ENCODE data around the gene HESX1.

Gene HESX1

DNA sequence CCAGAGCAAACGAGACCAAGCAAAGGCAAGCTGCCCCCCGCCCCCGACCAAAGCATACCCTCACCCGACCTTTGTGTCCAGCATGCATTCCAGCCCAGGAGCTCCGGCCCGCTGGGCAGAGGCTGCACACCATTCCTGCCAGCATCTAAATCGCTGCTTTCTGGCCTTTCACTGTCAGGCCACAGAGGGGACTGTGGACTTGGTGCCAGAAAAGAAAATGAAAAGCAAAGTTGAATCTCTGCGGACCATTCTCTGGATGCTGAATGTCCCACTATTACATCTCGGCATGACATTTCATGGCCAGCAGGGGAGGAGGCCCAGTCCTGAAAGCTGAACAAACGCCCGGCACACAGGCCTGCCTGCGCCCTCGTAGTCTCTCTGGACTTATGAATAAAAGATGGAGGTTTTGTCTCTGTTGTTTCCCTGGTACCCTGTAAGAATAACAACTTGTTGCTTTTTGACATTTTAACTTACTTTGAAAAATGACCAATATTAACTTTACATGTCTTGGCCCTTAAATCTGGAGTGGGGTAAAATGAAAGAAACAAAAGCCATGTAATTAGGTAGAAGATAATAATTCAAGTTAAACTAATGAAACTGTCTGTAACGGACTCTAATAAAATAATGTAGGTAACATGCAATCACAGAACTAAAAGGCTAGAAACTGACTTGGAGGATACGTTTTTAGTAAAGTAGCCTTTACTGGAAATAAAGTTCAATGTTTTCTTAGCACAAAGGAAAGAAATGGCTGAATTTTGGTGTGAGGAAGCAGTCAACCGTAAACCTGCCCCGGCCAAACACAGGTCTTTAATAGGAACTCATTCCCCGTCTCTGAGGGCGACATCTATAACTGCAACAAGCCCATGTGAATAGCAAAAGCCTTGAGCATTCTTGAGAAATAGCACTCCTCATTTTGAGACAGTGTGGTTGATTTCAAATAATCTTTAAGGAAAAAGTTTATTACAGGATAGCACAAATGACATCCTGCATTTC is 47.3 kb downstream of the HESX1 start:
- CTCF ChIA-PET, result interaction anchor here (0.7 kb wide), 1 partner anchor 59 kb away, joined by 3 read pairs; no protein-coding TSS in a partner anchor
- TF ChIP-seq, protein P1, sequence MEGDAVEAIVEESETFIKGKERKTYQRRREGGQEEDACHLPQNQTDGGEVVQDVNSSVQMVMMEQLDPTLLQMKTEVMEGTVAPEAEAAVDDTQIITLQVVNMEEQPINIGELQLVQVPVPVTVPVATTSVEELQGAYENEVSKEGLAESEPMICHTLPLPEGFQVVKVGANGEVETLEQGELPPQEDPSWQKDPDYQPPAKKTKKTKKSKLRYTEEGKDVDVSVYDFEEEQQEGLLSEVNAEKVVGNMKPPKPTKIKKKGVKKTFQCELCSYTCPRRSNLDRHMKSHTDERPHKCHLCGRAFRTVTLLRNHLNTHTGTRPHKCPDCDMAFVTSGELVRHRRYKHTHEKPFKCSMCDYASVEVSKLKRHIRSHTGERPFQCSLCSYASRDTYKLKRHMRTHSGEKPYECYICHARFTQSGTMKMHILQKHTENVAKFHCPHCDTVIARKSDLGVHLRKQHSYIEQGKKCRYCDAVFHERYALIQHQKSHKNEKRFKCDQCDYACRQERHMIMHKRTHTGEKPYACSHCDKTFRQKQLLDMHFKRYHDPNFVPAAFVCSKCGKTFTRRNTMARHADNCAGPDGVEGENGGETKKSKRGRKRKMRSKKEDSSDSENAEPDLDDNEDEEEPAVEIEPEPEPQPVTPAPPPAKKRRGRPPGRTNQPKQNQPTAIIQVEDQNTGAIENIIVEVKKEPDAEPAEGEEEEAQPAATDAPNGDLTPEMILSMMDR (conservative IDR thresholded peaks at IDR 0.05; ENCODE audit: low read depth), result no peak
- no peak for DNase-seq (ENCODE audit: low spot score)
- H3K27ac ChIP-seq, result no peak overlapping the region
- POLR2A ChIA-PET (ENCODE audit: low non-redundant PET), result no interaction called here

DNA sequence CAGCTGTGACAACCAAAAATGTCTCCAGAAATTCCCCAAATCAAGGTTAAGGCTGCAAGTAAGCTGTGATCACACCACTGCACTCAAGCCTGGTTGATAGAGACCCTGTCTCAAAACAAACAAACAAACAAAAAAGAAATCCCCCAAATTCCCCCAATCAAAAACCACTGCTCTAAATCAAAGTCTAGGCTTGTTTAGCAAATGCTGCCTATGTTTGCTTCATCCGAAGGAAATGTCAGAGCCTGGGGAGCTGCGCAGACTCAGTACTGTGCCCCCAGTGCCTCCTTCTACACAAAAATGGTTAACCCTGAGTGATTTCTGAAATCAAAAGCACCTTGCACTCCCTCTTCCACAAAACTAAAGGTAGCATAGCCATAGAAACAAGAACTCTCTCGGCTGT is 48.0 kb downstream of the HESX1 start:
- CTCF ChIA-PET, result interaction anchor here (0.7 kb wide), 1 partner anchor 58 kb away, joined by 3 read pairs; no protein-coding TSS in a partner anchor
- POLR2A ChIA-PET (ENCODE audit: low non-redundant PET), result no interaction called here
- no peak for DNase-seq (ENCODE audit: low spot score)
- H3K27ac ChIP-seq, result no peak overlapping the region
- TF ChIP-seq, protein P1 (conservative IDR thresholded peaks at IDR 0.05; ENCODE audit: low read depth), result no peak

DNA sequence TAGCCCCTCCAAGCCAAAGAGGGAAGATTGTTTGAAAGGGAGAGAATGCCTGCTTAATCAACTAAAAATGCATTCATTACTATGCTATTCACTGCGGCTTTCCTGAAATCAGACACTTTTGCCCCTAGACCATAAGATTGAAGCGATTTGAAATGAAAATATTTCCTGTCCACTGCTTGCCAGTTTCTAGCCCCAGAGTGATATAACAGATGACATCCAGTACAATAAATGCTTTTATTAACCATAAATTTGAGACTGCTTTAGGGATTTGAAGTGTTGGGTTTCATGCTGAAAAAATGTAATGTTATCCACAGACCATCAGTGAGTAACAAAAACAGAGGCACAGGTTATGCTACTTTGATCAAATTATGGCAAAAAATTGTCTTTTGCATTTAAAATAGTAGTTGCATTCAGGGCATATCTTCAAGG is 48.7 kb downstream of the HESX1 start:
- ChIA-PET POLR2A (ENCODE audit: low non-redundant PET) (no interaction called here), CTCF (no interaction called here)
- TF ChIP-seq, protein P1 (conservative IDR thresholded peaks at IDR 0.05; ENCODE audit: low read depth), result no peak
- no peak for DNase-seq (ENCODE audit: low spot score)
- H3K27ac ChIP-seq, result no peak overlapping the region

GRCh38 chr3:57150113-57150581 is 49.6 kb downstream of the HESX1 start:
- no peak overlapping the region for H3K27ac ChIP-seq
- no peak for DNase-seq (ENCODE audit: low spot score)
- POLR2A ChIA-PET (ENCODE audit: low non-redundant PET), result no interaction called here
- CTCF ChIA-PET, result no interaction called here
- TF ChIP-seq, protein P1 (conservative IDR thresholded peaks at IDR 0.05; ENCODE audit: low read depth), result no peak

Measured in RWPE1 (cell line).